Uterus (tissue), 4 donors: ENCODE measurements around the gene PVALB. TPM values are rescaled to one million over a fixed set of nuclear protein-coding genes. Genes with fewer than 3 reads are reported as not detected.

ENCODE experiments used
- DNase-seq, 2 donors: peaks; one replicate each; pipeline ENCODE4 v3.0.0-alpha.2; 2019 to 2020
- H3K27ac ChIP-seq, 2 donors: fragments of 200-600 bp; sonication (generic); 1 replicate in 1 of 2; 2 replicates in 1 of 2; pipeline ENCODE4 v1.5.1; 2016 to 2018
- H3K27me3 ChIP-seq, 2 donors: fragments of 200-600 bp; sonication (generic); one replicate each; pipeline ENCODE4 v1.5.1; 2018 to 2019; ENCODE audit warnings: control low read depth in 1 of 2
- H3K36me3 ChIP-seq, 2 donors: fragments of 200-600 bp; sonication (generic); one replicate each; pipeline ENCODE4 v1.5.1; 2019; ENCODE audit warnings: control low read depth in 1 of 2
- H3K4me1 ChIP-seq, 2 donors: fragments of 200-600 bp; sonication (generic); one replicate each; pipeline ENCODE4 v1.5.1; 2018 to 2019; ENCODE audit warnings: control low read depth in 1 of 2
- H3K4me3 ChIP-seq, 2 donors: fragments of 200-600 bp; sonication (generic); 1 replicate in 1 of 2; 2 replicates in 1 of 2; pipeline ENCODE4 v1.5.1; 2018 to 2019; ENCODE audit warnings: mild to moderate bottlenecking in 1 of 2
- H3K9me3 ChIP-seq, 2 donors: fragments of 200-600 bp; sonication (generic); one replicate each; pipeline ENCODE4 v1.5.1; 2019; ENCODE audit warnings: control low read depth in 1 of 2
- CTCF ChIP-seq, 4 experiments: fragments of 200-600 bp in 2 of 4; fragments of 450-650 bp in 2 of 4; sonication (generic) in 2 of 4; IDR thresholded peaks; one replicate each; pipeline ENCODE4 v1.5.1; 2016 to 2019; ENCODE audit warnings: antibody characterized with exemption in 4 of 4, mild to moderate bottlenecking in 2 of 4, moderate library complexity in 1 of 4
- POLR2A ChIP-seq, 2 donors: fragments of 450-650 bp; IDR thresholded peaks; one replicate each; pipeline ENCODE4 v1.6.1; 2016; ENCODE audit warnings: antibody characterized with exemption in 2 of 2, mild to moderate bottlenecking in 1 of 2, moderate library complexity in 1 of 2
- intact Hi-C: fragments of 100-400 bp; cut with DNase I; formaldehyde crosslinking; loops from one replicate; pipeline ENCODE4 v1.15.1; 2023; ENCODE audit warnings: low total_unique reads
- total RNA-seq, 4 donors: library from RNA; depleted of rRNA in 3 of 4; stranded (reverse); fragments of >200 nt in 3 of 4; gene quantifications; one replicate each; pipeline versions ENCODE4 v1.1.0 to v1.2.4, GENCODE V29; 2014 to 2023
- donor health status: DM: yes; HTN: yes; CAD: no.

The PVALB gene
- total RNA-seq, 4 donors from 2014 or later, result 2.3 TPM; not detected in 3

GRCh38 chr22:36846949-36847348, 30.1 kb upstream of the PVALB start:
- no peaks in the 10 kb centered on the region for H3K4me1 ChIP-seq
- no peaks in the 10 kb centered on the region for H3K9me3 ChIP-seq
- TF ChIP-seq POLR2A (IDR thresholded peaks at IDR 0.05) (no peak), CTCF (IDR thresholded peaks at IDR 0.05) (no peak)
- no peak for DNase-seq
- peaks cover 0 to 4% of the 10 kb centered on the region in 2 donors for H3K27me3 ChIP-seq
- H3K36me3 ChIP-seq, result no peaks in the 10 kb centered on the region
- intact Hi-C loops, result no loop called here
- H3K27ac ChIP-seq, result no peak overlapping the region
- no peak overlapping the region for H3K4me3 ChIP-seq

- no peak for TF ChIP-seq POLR2A (IDR thresholded peaks at IDR 0.05)
- no peak for TF ChIP-seq CTCF (IDR thresholded peaks at IDR 0.05)
- Histone ChIP-seq H3K4me3 (no peak overlapping the region), H3K9me3 (no peaks in the 10 kb centered on the region), H3K36me3 (no peaks in the 10 kb centered on the region), H3K27ac (no peak overlapping the region), H3K27me3 (peaks cover 0 to 4% of the 10 kb centered on the region in 2 donors), H3K4me1 (no peaks in the 10 kb centered on the region)
- intact Hi-C loops, result no loop called here
- no peak for DNase-seq
Measured at GRCh38 chr22:36846271-36846670, 29.4 kb upstream of the PVALB start.

GRCh38 chr22:36840106-36840505, 23.3 kb upstream of the PVALB start:
- Histone ChIP-seq H3K27me3 (no peaks in the 10 kb centered on the region), H3K9me3 (no peaks in the 10 kb centered on the region), H3K27ac (no peak overlapping the region), H3K36me3 (no peaks in the 10 kb centered on the region), H3K4me1 (no peaks in the 10 kb centered on the region), H3K4me3 (no peak overlapping the region)
- DNase-seq, result no peak
- TF ChIP-seq CTCF (IDR thresholded peaks at IDR 0.05) (no peak), POLR2A (IDR thresholded peaks at IDR 0.05) (no peak)
- intact Hi-C loops, result no loop called here

- Histone ChIP-seq H3K9me3 (no peaks in the 10 kb centered on the region), H3K27me3 (no peaks in the 10 kb centered on the region), H3K4me3 (no peak overlapping the region)
Measured at GRCh38 chr22:36839356-36840073, 22.7 kb upstream of the PVALB start.

More at GRCh38 chr22:36839356-36840073, 22.7 kb upstream of the PVALB start:
- Histone ChIP-seq H3K27ac (no peak overlapping the region), H3K36me3 (no peaks in the 10 kb centered on the region), H3K4me1 (no peaks in the 10 kb centered on the region)
- no peak for DNase-seq
- intact Hi-C loops, result no loop called here
- TF ChIP-seq POLR2A (IDR thresholded peaks at IDR 0.05), result no peak
- no peak for TF ChIP-seq CTCF (IDR thresholded peaks at IDR 0.05)
